CD1c-positive myeloid dendritic cell (primary cell): Measurements from ENCODE around the gene GPR157.

ENCODE experiments used
- DNase-seq: peaks from one replicate; pipeline ENCODE4 v3.0.0-alpha.2; 2016; ENCODE audit errors: extremely low spot score

Gene GPR157

DNA sequence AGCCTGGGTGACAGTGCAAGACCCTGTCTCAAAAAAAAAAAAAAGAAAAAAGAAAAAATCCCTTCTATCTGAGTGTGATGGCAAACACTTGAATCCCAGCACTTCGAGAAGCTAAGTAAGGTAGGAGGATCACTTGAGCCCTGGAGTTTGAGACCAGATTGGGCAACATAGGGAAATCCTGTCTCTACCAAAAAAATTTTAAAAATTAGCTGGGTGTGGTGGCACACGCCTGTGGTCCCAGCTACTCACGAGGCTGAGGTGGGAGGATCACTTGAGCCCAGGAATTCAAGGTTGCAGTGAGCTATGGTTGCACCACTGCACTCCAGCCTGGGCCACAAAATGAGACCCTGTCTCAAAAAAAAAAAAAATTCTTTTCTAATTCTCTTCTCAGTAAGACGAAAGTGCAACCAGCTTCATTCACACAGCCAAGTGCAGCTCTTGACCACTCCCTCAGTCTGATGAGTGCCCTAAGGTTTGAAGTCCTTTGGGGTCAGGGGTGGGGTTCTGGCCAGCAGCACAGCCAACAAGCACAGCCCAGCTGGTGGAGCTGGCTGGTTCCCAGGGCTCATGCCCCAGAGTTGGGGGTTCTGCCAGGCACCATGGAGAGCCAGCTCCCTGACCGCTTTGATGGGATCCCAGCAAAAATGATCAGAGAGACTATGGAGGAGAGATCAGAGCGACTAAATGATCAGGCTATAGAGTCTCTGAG lies 67.5 kb downstream of the GPR157 start:
- peak; percentile 29 for DNase-seq

GRCh38 chr1:9059891-9060744 lies 68.8 kb downstream of the GPR157 start:
- DNase-seq = no peak

GRCh38 chr1:9058465-9058864 lies 70.4 kb downstream of the GPR157 start:
- peak; percentile 20 for DNase-seq

DNA sequence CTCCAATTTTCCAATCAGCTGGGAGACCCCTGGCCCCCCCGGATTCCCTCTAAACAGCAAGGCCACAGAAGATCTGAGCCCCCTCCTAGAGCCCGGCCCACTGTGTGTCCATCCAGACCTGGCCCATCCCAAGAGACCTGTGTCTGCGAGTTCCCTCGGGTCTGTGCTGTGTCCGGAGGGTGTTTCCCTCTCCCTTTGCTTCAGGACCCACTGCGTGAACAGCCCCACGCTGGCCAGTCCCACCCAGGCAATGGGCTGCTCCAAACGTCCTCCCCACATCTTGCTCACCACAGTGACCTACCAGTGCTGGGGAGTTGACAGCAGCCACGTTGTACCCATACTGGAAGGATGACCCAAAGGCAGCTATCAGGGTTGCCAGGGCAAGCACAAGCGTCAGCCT lies 71.1 kb downstream of the GPR157 start:
- no peak for DNase-seq

GRCh38 chr1:9052272-9053049 lies 76.4 kb downstream of the GPR157 start:
- no peak for DNase-seq

- DNase-seq = no peak
Measured at GRCh38 chr1:9051379-9051778, 77.5 kb downstream of the GPR157 start.

DNA sequence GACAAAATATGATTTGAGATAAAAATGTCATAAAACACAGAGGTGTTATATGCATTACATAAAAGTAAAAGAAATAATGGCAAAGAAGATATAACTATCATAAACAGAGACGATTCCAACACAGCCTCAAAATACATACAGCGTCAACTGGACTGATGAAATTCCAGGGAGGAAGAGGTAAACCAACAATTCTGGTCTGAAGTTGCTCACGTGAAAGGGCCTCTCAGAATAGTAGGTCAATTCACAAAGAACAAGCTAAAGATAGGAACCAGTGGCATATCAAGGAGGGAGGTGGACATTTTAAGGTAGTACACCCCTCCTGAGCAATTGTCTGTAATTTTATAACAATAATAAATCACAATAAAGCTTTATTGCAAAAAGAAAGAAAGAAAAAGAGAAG lies 78.1 kb downstream of the GPR157 start:
- DNase-seq = no peak
